Stomach (tissue), 4 donors: ENCODE results near the gene ODF2L.

Source experiments
- POLR2AphosphoS5 ChIP-seq, 3 donors: sonication (generic); formaldehyde crosslinking; IDR thresholded peaks; one replicate each; pipeline ENCODE4 v1.6.1; 2016; ENCODE audit warnings: antibody characterized with exemption in 3 of 3
- TF ChIP-seq, protein P1 (sequence below), 7 experiments: fragments of 450-650 bp in 4 of 7; fragments of 200-600 bp in 3 of 7; sonication (generic) in 3 of 7; IDR thresholded peaks; one replicate each; pipeline ENCODE4 v1.5.1; 2016 to 2019; ENCODE audit warnings: antibody characterized with exemption in 7 of 7, control low read depth in 2 of 7, mild to moderate bottlenecking in 1 of 7

DNA sequence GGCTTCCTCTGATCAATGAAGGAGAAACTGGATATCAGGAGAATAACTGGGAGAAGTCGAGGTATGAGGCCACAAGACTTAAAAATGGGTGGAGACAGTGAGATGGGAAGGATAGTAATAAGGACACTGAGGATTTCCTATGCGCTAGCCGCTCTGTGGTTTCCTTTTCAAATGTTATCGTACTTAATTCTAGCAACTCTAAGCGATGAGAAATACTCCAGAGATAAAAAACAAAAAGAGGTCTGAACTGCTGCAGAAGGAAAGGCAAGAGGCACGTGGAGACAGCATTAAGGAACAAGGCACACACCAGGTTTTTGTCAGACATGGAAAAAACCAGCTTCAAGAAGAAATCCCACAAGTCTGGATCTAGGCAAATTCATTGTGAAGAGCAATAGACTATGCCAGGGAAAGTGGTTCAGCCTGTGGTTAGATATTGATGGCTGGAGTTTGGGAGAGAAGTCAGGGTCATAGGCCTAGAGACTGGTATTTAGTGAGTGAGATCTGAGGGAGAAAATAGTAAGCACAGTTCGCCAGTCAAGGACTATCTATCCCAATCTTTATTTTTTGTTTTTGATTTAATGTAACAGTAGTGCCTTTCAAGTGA lies 33.1 kb upstream of the ODF2L start:
- no peak for TF ChIP-seq POLR2AphosphoS5 (IDR thresholded peaks at IDR 0.05)
- TF ChIP-seq, protein P1, sequence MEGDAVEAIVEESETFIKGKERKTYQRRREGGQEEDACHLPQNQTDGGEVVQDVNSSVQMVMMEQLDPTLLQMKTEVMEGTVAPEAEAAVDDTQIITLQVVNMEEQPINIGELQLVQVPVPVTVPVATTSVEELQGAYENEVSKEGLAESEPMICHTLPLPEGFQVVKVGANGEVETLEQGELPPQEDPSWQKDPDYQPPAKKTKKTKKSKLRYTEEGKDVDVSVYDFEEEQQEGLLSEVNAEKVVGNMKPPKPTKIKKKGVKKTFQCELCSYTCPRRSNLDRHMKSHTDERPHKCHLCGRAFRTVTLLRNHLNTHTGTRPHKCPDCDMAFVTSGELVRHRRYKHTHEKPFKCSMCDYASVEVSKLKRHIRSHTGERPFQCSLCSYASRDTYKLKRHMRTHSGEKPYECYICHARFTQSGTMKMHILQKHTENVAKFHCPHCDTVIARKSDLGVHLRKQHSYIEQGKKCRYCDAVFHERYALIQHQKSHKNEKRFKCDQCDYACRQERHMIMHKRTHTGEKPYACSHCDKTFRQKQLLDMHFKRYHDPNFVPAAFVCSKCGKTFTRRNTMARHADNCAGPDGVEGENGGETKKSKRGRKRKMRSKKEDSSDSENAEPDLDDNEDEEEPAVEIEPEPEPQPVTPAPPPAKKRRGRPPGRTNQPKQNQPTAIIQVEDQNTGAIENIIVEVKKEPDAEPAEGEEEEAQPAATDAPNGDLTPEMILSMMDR (IDR thresholded peaks at IDR 0.05): no peak
